PC-3 (cell line): Measurements from ENCODE around the gene SORL1-AS1.
"Not testable (repeated sequence)": the region's sequence is repeated elsewhere in the genome, so short reads cannot be mapped to it uniquely, and the experiment has no call there.

Source experiments
- ATAC-seq: fragments of 200-7000 bp; cut with Tn5 transposase; 2 replicates; pipeline ENCODE4 v1.9.1; 2020; ENCODE audit warnings: mild to moderate bottlenecking, moderate library complexity
- BruUV-seq: library from RNA; stranded (reverse); fragments of 400-500 nt; replicated peaks from 2 replicates; lab custom pipeline; 2021; lab: Mats Ljungman, UMichigan
- CTCF ChIA-PET: fragments of 300-600 bp; sonication (Branson Sonifier 250); formaldehyde crosslinking; loops from one replicate; lab custom pipeline; 2022; ENCODE audit warnings: antibody characterized with exemption; lab: Charles Lee
- POLR2A ChIA-PET: fragments of 300-600 bp; sonication (Branson Sonifier 250); formaldehyde crosslinking; loops from one replicate; lab custom pipeline; 2022; ENCODE audit warnings: antibody characterized with exemption; ENCODE audit not compliant: unreplicated experiment; lab: Charles Lee
- DNase-seq: peaks from one replicate; pipeline ENCODE4 v3.0.0-alpha.2; 2015
- H2AFZ ChIP-seq: fragments of 300-600 bp; sonication (generic); 2 replicates; pipeline ENCODE4 v1.6.0; 2016; ENCODE audit warnings: antibody characterized with exemption, low read length
- H3F3A ChIP-seq: fragments of 300-600 bp; sonication (generic); one replicate; pipeline ENCODE4 v1.6.0; 2017; ENCODE audit warnings: antibody characterized with exemption, low read length, control low read depth, mild to moderate bottlenecking; ENCODE audit not compliant: unreplicated experiment
- H3K27ac ChIP-seq: fragments of 300-600 bp; sonication (generic); 2 replicates; pipeline ENCODE4 v1.5.1; 2016; ENCODE audit warnings: mild to moderate bottlenecking, low read length
- H3K27me3 ChIP-seq: fragments of 300-600 bp; sonication (generic); 2 replicates; pipeline ENCODE4 v1.6.1; 2016; ENCODE audit warnings: low read length, mixed read lengths
- H3K36me3 ChIP-seq: fragments of 300-600 bp; sonication (generic); 2 replicates; pipeline ENCODE4 v1.6.1; 2016; ENCODE audit warnings: low read depth, mixed run types, low read length, mixed read lengths
- H3K4me1 ChIP-seq: fragments of 300-600 bp; sonication (generic); 2 replicates; pipeline ENCODE4 v1.5.1; 2016; ENCODE audit warnings: low read length; ENCODE audit not compliant: insufficient read depth
- H3K4me2 ChIP-seq: fragments of 300-600 bp; sonication (generic); 2 replicates; pipeline ENCODE4 v1.6.0; 2016; ENCODE audit warnings: low read length
- H3K4me3 ChIP-seq: fragments of 300-600 bp; sonication (generic); 2 replicates; pipeline ENCODE4 v1.5.1; 2016; ENCODE audit warnings: mild to moderate bottlenecking, low read length, mixed read lengths
- H3K79me2 ChIP-seq: fragments of 300-600 bp; sonication (generic); 2 replicates; pipeline ENCODE4 v1.6.1; 2017; ENCODE audit warnings: low read length, mixed read lengths
- H3K9ac ChIP-seq: fragments of 300-600 bp; sonication (generic); 2 replicates; pipeline ENCODE4 v1.6.0; 2016; ENCODE audit warnings: mild to moderate bottlenecking, low read length
- H3K9me2 ChIP-seq: fragments of 300-600 bp; sonication (generic); replicated peaks from 2 replicates; pipeline ENCODE4 v1.6.1; 2016; ENCODE audit warnings: mixed run types, low read length, mixed read lengths
- H3K9me3 ChIP-seq: fragments of 300-600 bp; sonication (generic); 2 replicates; pipeline ENCODE4 v1.6.1; 2016; ENCODE audit warnings: low read length, mixed read lengths
- H4K20me1 ChIP-seq: fragments of 300-600 bp; sonication (generic); 2 replicates; pipeline ENCODE4 v1.6.1; 2016; ENCODE audit warnings: low read length, mixed read lengths
- CTCF ChIP-seq: fragments of 300-600 bp; sonication (generic); conservative IDR thresholded peaks from 2 replicates; pipeline ENCODE4 v1.5.1; 2017; ENCODE audit warnings: antibody characterized with exemption, low read depth, mild to moderate bottlenecking, low read length
- EZH2 ChIP-seq: fragments of 300-600 bp; sonication (generic); IDR thresholded peaks from one replicate; pipeline ENCODE4 v1.6.1; 2017; ENCODE audit warnings: antibody characterized with exemption, mild to moderate bottlenecking, low read length; ENCODE audit not compliant: unreplicated experiment
- EZH2phosphoT487 ChIP-seq: fragments of 300-600 bp; sonication (generic); IDR thresholded peaks from 2 replicates; pipeline ENCODE4 v1.6.1; 2018; ENCODE audit warnings: mild to moderate bottlenecking, antibody characterized with exemption, low read length, borderline replicate concordance
- intact Hi-C: fragments of 100-400 bp; cut with micrococcal nuclease; formaldehyde crosslinking; loops from 2 replicates; pipeline ENCODE4 v1.9.0; 2023

Gene SORL1-AS1

GRCh38 chr11:121410041-121410440 is 42.7 kb downstream of the SORL1-AS1 start:
- H3F3A ChIP-seq, H3K4me1 ChIP-seq, BruUV-seq, H3K36me3 ChIP-seq, CTCF ChIA-PET, H3K79me2 ChIP-seq, H3K27ac ChIP-seq, H3K9me2 ChIP-seq, H3K27me3 ChIP-seq, intact Hi-C loops, H3K9ac ChIP-seq, DNase-seq, H3K4me2 ChIP-seq, POLR2A ChIA-PET, H3K9me3 ChIP-seq, H2AFZ ChIP-seq, H3K4me3 ChIP-seq, ATAC-seq, H4K20me1 ChIP-seq: not testable (repeated sequence)

GRCh38 chr11:121408830-121409229 is 43.9 kb downstream of the SORL1-AS1 start:
- Histone ChIP-seq H3K9ac (no peak overlapping the region), H4K20me1 (no peaks in the 10 kb centered on the region), H3K36me3 (no peaks in the 10 kb centered on the region), H3K9me2 (no peaks in the 10 kb centered on the region), H3F3A (no peaks in the 10 kb centered on the region), H3K27me3 (no peaks in the 10 kb centered on the region), H3K4me3 (no peak overlapping the region), H2AFZ (no peak overlapping the region), H3K79me2 (no peaks in the 10 kb centered on the region), H3K4me1 (no peaks in the 10 kb centered on the region), H3K9me3 (no peaks in the 10 kb centered on the region), H3K4me2 (no peak overlapping the region), H3K27ac (no peak overlapping the region)
- intact Hi-C loops = no loop called here
- ChIA-PET POLR2A (no interaction called here), CTCF (interaction anchor here (0.6 kb wide), 1 partner anchor 182 kb away, joined by 3 read pairs; no protein-coding TSS in a partner anchor)
- DNase-seq = peak; percentile 31
- no peak for ATAC-seq
- no TSS peak for BruUV-seq
- no peak for TF ChIP-seq EZH2
- TF ChIP-seq CTCF = no peak
- TF ChIP-seq EZH2phosphoT487 = no peak

- intact Hi-C loops = no loop called here
- no TSS peak for BruUV-seq
Measured at GRCh38 chr11:121406291-121406690, 46.5 kb downstream of the SORL1-AS1 start.

More at GRCh38 chr11:121406291-121406690, 46.5 kb downstream of the SORL1-AS1 start:
- H3K4me2 ChIP-seq = no peak overlapping the region
- ATAC-seq (no peak), DNase-seq (no peak)
- no peaks in the 10 kb centered on the region for H3K4me1 ChIP-seq
- H3K27me3 ChIP-seq = no peaks in the 10 kb centered on the region
- no peaks in the 10 kb centered on the region for H3K79me2 ChIP-seq
- no peaks in the 10 kb centered on the region for H3K9me2 ChIP-seq
- TF ChIP-seq EZH2 (no peak), CTCF (no peak), EZH2phosphoT487 (no peak)
- ChIA-PET CTCF (interaction anchor here (0.6 kb wide), 1 partner anchor 768 kb away, joined by 3 read pairs; no protein-coding TSS in a partner anchor), POLR2A (no interaction called here)
- H2AFZ ChIP-seq = no peak overlapping the region
- no peak overlapping the region for H3K27ac ChIP-seq
- peaks cover 7% of the 10 kb centered on the region for H3K9me3 ChIP-seq
- no peaks in the 10 kb centered on the region for H3K36me3 ChIP-seq
- H3K9ac ChIP-seq = no peak overlapping the region
- no peak overlapping the region for H3K4me3 ChIP-seq
- H4K20me1 ChIP-seq = no peaks in the 10 kb centered on the region
- no peaks in the 10 kb centered on the region for H3F3A ChIP-seq
